Measurements from ENCODE around the gene PMPCA.

PMPCA gene

GRCh38 chr9:136443687-136444086, 33.2 kb downstream of the PMPCA start:
- Histone ChIP-seq H3K36me3 (replicated peaks) (peaks cover 66% of the 10 kb centered on the region), H3K4me3 (ENCODE audit: low read depth, low read length) (no peak overlapping the region), H3K27ac (no peak overlapping the region), H3K27me3 (replicated peaks) (no peaks in the 10 kb centered on the region)
- in situ Hi-C loops (cut with HindIII; ENCODE audit: low pct_ligation_motif_present, low sequenced_read_pairs), result no loop called here
- no peak for TF ChIP-seq CTCF (IDR thresholded peaks at IDR 0.05; ENCODE audit: low read depth, low read length, missing control alignments)
- no peak for DNase-seq

GRCh38 chr9:136444102-136444501, 33.6 kb downstream of the PMPCA start:
- in situ Hi-C loops (cut with HindIII; ENCODE audit: low pct_ligation_motif_present, low sequenced_read_pairs), result no loop called here
- DNase-seq, result no peak
- Histone ChIP-seq H3K4me3 (ENCODE audit: low read depth, low read length) (no peak overlapping the region), H3K27me3 (replicated peaks) (no peaks in the 10 kb centered on the region), H3K27ac (no peak overlapping the region), H3K36me3 (replicated peaks) (peaks cover 70% of the 10 kb centered on the region)
- TF ChIP-seq CTCF (IDR thresholded peaks at IDR 0.05; ENCODE audit: low read depth, low read length, missing control alignments), result no peak

GRCh38 chr9:136445799-136446198, 35.3 kb downstream of the PMPCA start:
- no peak for TF ChIP-seq CTCF (IDR thresholded peaks at IDR 0.05; ENCODE audit: low read depth, low read length, missing control alignments)
- Histone ChIP-seq H3K27me3 (replicated peaks) (no peaks in the 10 kb centered on the region), H3K36me3 (replicated peaks) (peaks cover 84% of the 10 kb centered on the region), H3K4me3 (ENCODE audit: low read depth, low read length) (no peak overlapping the region), H3K27ac (no peak overlapping the region)
- DNase-seq, result no peak
- in situ Hi-C loops (cut with HindIII; ENCODE audit: low pct_ligation_motif_present, low sequenced_read_pairs), result no loop called here

GRCh38 chr9:136447173-136447778, 36.8 kb downstream of the PMPCA start:
- TF ChIP-seq CTCF (IDR thresholded peaks at IDR 0.05; ENCODE audit: low read depth, low read length, missing control alignments), result no peak
- H3K27ac ChIP-seq, result no peak overlapping the region
- in situ Hi-C loops (cut with HindIII; ENCODE audit: low pct_ligation_motif_present, low sequenced_read_pairs), result no loop called here
- H3K4me3 ChIP-seq (ENCODE audit: low read depth, low read length), result no peak overlapping the region
- no peaks in the 10 kb centered on the region for H3K27me3 ChIP-seq (replicated peaks)
- no peak for DNase-seq
- peaks cover 82% of the 10 kb centered on the region for H3K36me3 ChIP-seq (replicated peaks)

- Histone ChIP-seq H3K4me3 (ENCODE audit: low read depth, low read length) (no peak overlapping the region), H3K36me3 (replicated peaks) (peaks cover 75% of the 10 kb centered on the region), H3K27me3 (replicated peaks) (no peaks in the 10 kb centered on the region), H3K27ac (no peak overlapping the region)
- no peak for TF ChIP-seq CTCF (IDR thresholded peaks at IDR 0.05; ENCODE audit: low read depth, low read length, missing control alignments)
- DNase-seq, result no peak
- in situ Hi-C loops (cut with HindIII; ENCODE audit: low pct_ligation_motif_present, low sequenced_read_pairs), result no loop called here
Measured at GRCh38 chr9:136448655-136449054, 38.2 kb downstream of the PMPCA start.
